ENCODE results near the gene TAGAP. TPM values are rescaled to one million over a fixed set of nuclear protein-coding genes. Genes with fewer than 3 reads are reported as not detected.

Gene TAGAP
- total RNA-seq, 2 experiments from 2014 or later, result 22.7 to 30.7 TPM

GRCh38 chr6:159075506-159076228 lies 30.9 kb upstream of the TAGAP start:
- Histone ChIP-seq H3K4me2 (ENCODE audit: low read length) (no peak overlapping the region), H4K20me1 (ENCODE audit: insufficient read depth, low read length) (no peaks in the 10 kb centered on the region), H3K4me1 (ENCODE audit: insufficient read depth, low read length, poor library complexity, severe bottlenecking) (peaks cover 17% of the 10 kb centered on the region), H3K36me3 (ENCODE audit: insufficient read depth, low read length) (no peaks in the 10 kb centered on the region; the same call in 1 of the 2 replicates), H3K4me3 (ENCODE audit: low read depth, low read length, poor library complexity, severe bottlenecking) (no peak overlapping the region), H3K9me3 (ENCODE audit: low read length) (peaks cover 17% of the 10 kb centered on the region; the same call in 1 of the 2 replicates), H3K9me2 (ENCODE audit: insufficient read depth, low read length) (no peaks in the 10 kb centered on the region), H2AFZ (ENCODE audit: low read length) (no peak overlapping the region), H3K79me2 (ENCODE audit: insufficient read depth, low read depth, low read length) (no peaks in the 10 kb centered on the region), H3K27ac (ENCODE audit: low read depth, low read length, poor library complexity, severe bottlenecking) (no peak overlapping the region)
- CTCF ChIA-PET (ENCODE audit: unreplicated experiment), result no interaction called here
- no TSS peak for BruUV-seq (replicated peaks)
- DNase-seq (ENCODE audit: low spot score), result no peak
- intact Hi-C loops (cut with micrococcal nuclease; ENCODE audit: unreplicated experiment), result no loop called here
- POLR2A ChIA-PET, result interaction anchor here (0.8 to 1.7 kb wide), 2 partner anchors 8 to 11 kb away, joined by 3 to 7 read pairs; no protein-coding TSS in a partner anchor
- no peak for TF ChIP-seq EZH2phosphoT487 (IDR thresholded peaks at IDR 0.05; ENCODE audit: borderline replicate concordance, low read depth, low read length)
- TF ChIP-seq CTCF (conservative IDR thresholded peaks at IDR 0.05; ENCODE audit: low read length), result 0 out of 2 replicates have a peak, but pooled peaks have one; percentile 16

- no peak overlapping the region for H3K4me3 ChIP-seq (ENCODE audit: low read depth, low read length, poor library complexity, severe bottlenecking)
- ChIA-PET POLR2A (interaction anchor here (0.8 to 1.7 kb wide), 4 partner anchors 9 to 30 kb away, joined by 3 to 7 read pairs (median 4); partner anchors contain the start of gene TAGAP), CTCF (ENCODE audit: unreplicated experiment) (interaction anchor here (1.0 kb wide), 1 partner anchor 9 kb away, joined by 3 read pairs; no protein-coding TSS in a partner anchor)
- H3K4me2 ChIP-seq (ENCODE audit: low read length), result no peak overlapping the region
- intact Hi-C loops (cut with micrococcal nuclease; ENCODE audit: unreplicated experiment), result no loop called here
- no peaks in the 10 kb centered on the region for H3K9me2 ChIP-seq (ENCODE audit: insufficient read depth, low read length)
- H2AFZ ChIP-seq (ENCODE audit: low read length), result no peak overlapping the region
- H3K36me3 ChIP-seq (ENCODE audit: insufficient read depth, low read length), result no peaks in the 10 kb centered on the region; the same call in 1 of the 2 replicates
- BruUV-seq (replicated peaks), result no TSS peak
- TF ChIP-seq EZH2phosphoT487 (IDR thresholded peaks at IDR 0.05; ENCODE audit: borderline replicate concordance, low read depth, low read length), result no peak
- no peak for TF ChIP-seq CTCF (conservative IDR thresholded peaks at IDR 0.05; ENCODE audit: low read length)
- H3K27ac ChIP-seq (ENCODE audit: low read depth, low read length, poor library complexity, severe bottlenecking), result no peak overlapping the region
- H3K79me2 ChIP-seq (ENCODE audit: insufficient read depth, low read depth, low read length), result no peaks in the 10 kb centered on the region
- H3K4me1 ChIP-seq (ENCODE audit: insufficient read depth, low read length, poor library complexity, severe bottlenecking), result peaks cover 9% of the 10 kb centered on the region
- no peak for DNase-seq (ENCODE audit: low spot score)
- peaks cover 9% of the 10 kb centered on the region; the same call in 1 of the 2 replicates for H3K9me3 ChIP-seq (ENCODE audit: low read length)
- H4K20me1 ChIP-seq (ENCODE audit: insufficient read depth, low read length), result no peaks in the 10 kb centered on the region
Measured at GRCh38 chr6:159074876-159075275, 30.1 kb upstream of the TAGAP start.
